Loucy (cell line): ENCODE data around the gene TBCEL.

Source experiments
- EZH2phosphoT487 ChIP-seq: fragments of 200-600 bp; IDR thresholded peaks from 2 replicates; pipeline ENCODE4 v1.6.1; 2018; ENCODE audit warnings: antibody characterized with exemption, mild to moderate bottlenecking, moderate library complexity, borderline replicate concordance
- TF ChIP-seq, protein P1 (sequence below): fragments of 200-600 bp; sonication (generic); conservative IDR thresholded peaks from 2 replicates; pipeline ENCODE4 v1.5.1; 2014; ENCODE audit warnings: mild to moderate bottlenecking, antibody characterized with exemption, low read length

DNA sequence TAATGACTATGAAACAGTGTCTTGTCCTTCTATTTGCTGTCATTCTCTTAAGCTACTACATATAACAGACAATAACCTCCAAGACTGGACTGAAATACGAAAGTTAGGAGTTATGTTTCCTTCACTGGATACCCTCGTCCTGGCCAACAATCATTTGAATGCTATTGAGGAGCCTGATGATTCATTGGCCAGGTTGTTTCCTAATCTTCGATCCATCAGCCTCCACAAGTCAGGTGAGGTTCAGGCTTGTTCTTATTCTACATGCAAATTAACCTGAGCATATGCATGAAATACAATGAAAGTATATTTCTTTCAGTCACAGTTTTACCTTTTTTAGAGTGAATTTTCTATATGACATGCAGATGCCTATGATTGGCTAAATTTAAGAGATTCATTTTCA lies 31.2 kb downstream of the TBCEL start:
- TF ChIP-seq, protein P1, sequence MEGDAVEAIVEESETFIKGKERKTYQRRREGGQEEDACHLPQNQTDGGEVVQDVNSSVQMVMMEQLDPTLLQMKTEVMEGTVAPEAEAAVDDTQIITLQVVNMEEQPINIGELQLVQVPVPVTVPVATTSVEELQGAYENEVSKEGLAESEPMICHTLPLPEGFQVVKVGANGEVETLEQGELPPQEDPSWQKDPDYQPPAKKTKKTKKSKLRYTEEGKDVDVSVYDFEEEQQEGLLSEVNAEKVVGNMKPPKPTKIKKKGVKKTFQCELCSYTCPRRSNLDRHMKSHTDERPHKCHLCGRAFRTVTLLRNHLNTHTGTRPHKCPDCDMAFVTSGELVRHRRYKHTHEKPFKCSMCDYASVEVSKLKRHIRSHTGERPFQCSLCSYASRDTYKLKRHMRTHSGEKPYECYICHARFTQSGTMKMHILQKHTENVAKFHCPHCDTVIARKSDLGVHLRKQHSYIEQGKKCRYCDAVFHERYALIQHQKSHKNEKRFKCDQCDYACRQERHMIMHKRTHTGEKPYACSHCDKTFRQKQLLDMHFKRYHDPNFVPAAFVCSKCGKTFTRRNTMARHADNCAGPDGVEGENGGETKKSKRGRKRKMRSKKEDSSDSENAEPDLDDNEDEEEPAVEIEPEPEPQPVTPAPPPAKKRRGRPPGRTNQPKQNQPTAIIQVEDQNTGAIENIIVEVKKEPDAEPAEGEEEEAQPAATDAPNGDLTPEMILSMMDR: no peak
- TF ChIP-seq EZH2phosphoT487: no peak
